ENCODE results near the gene TRERF1. TPM values are rescaled to one million over a fixed set of nuclear protein-coding genes. Genes with fewer than 3 reads are reported as not detected.

TRERF1 gene
- total and polyA plus RNA-seq, 2 of the 8 experiments (the other 6 are each of a cell fraction or from before 2014, with no cell fraction given) = 10.8 to 21.5 TPM

DNA sequence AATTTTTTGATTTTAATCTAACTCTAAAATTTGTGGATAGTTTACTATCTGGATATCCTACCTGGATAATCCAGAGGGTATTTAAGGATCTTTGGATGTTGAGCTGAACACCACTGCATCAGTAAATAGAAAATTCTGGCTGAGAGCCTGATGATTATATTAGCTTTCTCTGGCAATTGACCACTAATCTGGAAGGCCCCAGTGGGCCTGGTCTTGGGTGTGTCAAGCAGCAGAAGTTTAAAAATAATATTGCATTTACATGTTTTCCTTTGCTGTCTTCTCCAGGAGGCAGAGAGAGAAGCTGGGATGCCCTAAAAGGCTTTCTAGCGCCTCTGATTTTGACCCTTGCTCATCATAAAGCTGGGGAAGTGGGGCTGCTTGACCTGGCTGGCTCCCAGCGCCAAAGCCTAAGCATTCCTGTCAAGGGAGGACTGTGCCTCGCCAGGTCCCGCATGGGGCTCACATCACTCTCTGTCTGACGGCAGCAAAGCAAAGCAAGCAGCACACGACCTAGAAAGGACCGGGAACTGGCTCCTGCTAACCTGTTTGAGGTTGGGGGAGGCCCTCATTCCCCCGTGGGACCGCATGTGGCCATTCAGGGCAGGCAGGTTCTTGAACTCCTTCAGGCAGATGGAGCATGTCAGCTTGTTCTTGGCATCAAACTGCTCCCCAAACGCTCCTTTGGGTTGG lies 187.4 kb downstream of the TRERF1 start:
- H3K4me2 ChIP-seq (ENCODE audit: insufficient read depth in 1 of 2, low read depth in 2 of 2, low read length in 2 of 2) = no peak overlapping the region
- FAIRE-seq (no peak), DNase-seq (ENCODE audit: low read depth in 1 of 2, low spot score in 2 of 2) (no peak)
- H3K56ac ChIP-seq (replicated peaks; ENCODE audit: insufficient read length, low read depth, low read length) = no peak overlapping the region
- H4K91ac ChIP-seq (replicated peaks; ENCODE audit: insufficient read length, low read length) = no peak overlapping the region
- peaks cover 0 to 6% (median 4%) of the 10 kb centered on the region in 4 experiments; a peak in 5 of 7 replicates for H3K4me1 ChIP-seq (replicated peaks in 1 of 4; ENCODE audit: control insufficient read depth in 3 of 4, insufficient read depth in 4 of 4, low read length in 3 of 4)
- no peak overlapping the region; a peak in 1 of 7 replicates for H3K9ac ChIP-seq (replicated peaks in 1 of 4; ENCODE audit: extremely low read depth in 1 of 4, low read depth in 3 of 4, low read length in 3 of 4)
- H3K27ac ChIP-seq (ENCODE audit: low read depth, low read length) = no peak overlapping the region
- H3K79me2 ChIP-seq (ENCODE audit: control insufficient read depth in 1 of 2, insufficient read depth in 2 of 2, low read length in 2 of 2) = no peaks in the 10 kb centered on the region
- H2BK120ac ChIP-seq (replicated peaks; ENCODE audit: low read depth, low read length) = no peak overlapping the region
- peaks cover 2 to 13% (median 5%) of the 10 kb centered on the region in 4 experiments; a peak in 4 of 8 replicates for H3K36me3 ChIP-seq (ENCODE audit: control insufficient read depth in 2 of 4, insufficient read depth in 4 of 4, low read length in 3 of 4)
- H3K27me3 ChIP-seq (replicated peaks in 1 of 4; ENCODE audit: control insufficient read depth in 3 of 4, extremely low read depth in 1 of 4, insufficient read depth in 3 of 4, low read length in 3 of 4) = no peaks in the 10 kb centered on the region
- no peaks in the 10 kb centered on the region for H3K23me2 ChIP-seq (ENCODE audit: low read depth, low read length)
- H3K23ac ChIP-seq (ENCODE audit: insufficient read length) = no peak overlapping the region
- CTCF ChIA-PET (ENCODE audit: partially characterized antibody) = interaction anchor here (1.1 to 4.7 kb wide), 7 partner anchors 13 to 299 kb away, joined by 3 to 23 read pairs (median 4); partner anchors contain the start of gene UBR2
- H3K14ac ChIP-seq (ENCODE audit: insufficient read length) = no peak overlapping the region
- no peak overlapping the region for H3K4me3 ChIP-seq (ENCODE audit: extremely low read depth in 1 of 4, insufficient read depth in 2 of 4, low read depth in 3 of 4, low read length in 4 of 4)
- H4K20me1 ChIP-seq (replicated peaks in 1 of 2; ENCODE audit: control insufficient read depth in 1 of 2, insufficient read depth in 2 of 2, low read length in 2 of 2) = peaks cover 0 to 1% of the 10 kb centered on the region in 2 experiments
- POLR2A ChIA-PET (ENCODE audit: partially characterized antibody) = interaction anchor here (1.3 kb wide), 1 partner anchor 13 kb away, joined by 4 read pairs; no protein-coding TSS in a partner anchor
- no peak overlapping the region for H2AFZ ChIP-seq (ENCODE audit: low read length)
- H3K79me1 ChIP-seq (ENCODE audit: low read depth, low read length) = no peaks in the 10 kb centered on the region; the same call in 1 of the 2 replicates
- 85% methylated on average over 10 of the region's 10 CpGs; no CpG with 5 or more reads in 1 of the 2 experiments for WGBS, 2 experiments (ENCODE audit: extremely low coverage in 1 of 2, insufficient coverage in 1 of 2, insufficient read length in 1 of 2, insufficient replicate concordance in 2 of 2, low coverage in 1 of 2, low lambda C conversion rate in 2 of 2, missing lambda C conversion rate in 1 of 2)
- H3K4ac ChIP-seq (replicated peaks; ENCODE audit: insufficient read length, low read depth, low read length) = no peak overlapping the region
- H4K8ac ChIP-seq (ENCODE audit: extremely low read depth, insufficient read depth, low read length) = no peak overlapping the region
- no peak overlapping the region for H2AK5ac ChIP-seq (ENCODE audit: low read depth, low read length)
- H2BK15ac ChIP-seq (ENCODE audit: low read length) = no peak overlapping the region
- no peak overlapping the region for H3K18ac ChIP-seq (ENCODE audit: extremely low read depth, low read length)
- no peak overlapping the region for H2BK5ac ChIP-seq (ENCODE audit: low read depth, low read length)
- TF ChIP-seq, protein P1, sequence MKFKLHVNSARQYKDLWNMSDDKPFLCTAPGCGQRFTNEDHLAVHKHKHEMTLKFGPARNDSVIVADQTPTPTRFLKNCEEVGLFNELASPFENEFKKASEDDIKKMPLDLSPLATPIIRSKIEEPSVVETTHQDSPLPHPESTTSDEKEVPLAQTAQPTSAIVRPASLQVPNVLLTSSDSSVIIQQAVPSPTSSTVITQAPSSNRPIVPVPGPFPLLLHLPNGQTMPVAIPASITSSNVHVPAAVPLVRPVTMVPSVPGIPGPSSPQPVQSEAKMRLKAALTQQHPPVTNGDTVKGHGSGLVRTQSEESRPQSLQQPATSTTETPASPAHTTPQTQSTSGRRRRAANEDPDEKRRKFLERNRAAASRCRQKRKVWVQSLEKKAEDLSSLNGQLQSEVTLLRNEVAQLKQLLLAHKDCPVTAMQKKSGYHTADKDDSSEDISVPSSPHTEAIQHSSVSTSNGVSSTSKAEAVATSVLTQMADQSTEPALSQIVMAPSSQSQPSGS (IDR thresholded peaks at IDR 0.05; ENCODE audit: low read length) = no peak
- TF ChIP-seq RFX5 (IDR thresholded peaks at IDR 0.05; ENCODE audit: borderline replicate concordance, low read depth, low read length) (no peak), KDM5A (IDR thresholded peaks at IDR 0.05; ENCODE audit: low read length) (no peak), KDM1A (IDR thresholded peaks at IDR 0.05; ENCODE audit: borderline replicate concordance, low read length) (no peak), TEAD4 (IDR thresholded peaks at IDR 0.05; ENCODE audit: low read depth, low read length) (no peak), SP1 (IDR thresholded peaks at IDR 0.05; ENCODE audit: low read depth, low read length) (no peak)
- H2BK20ac ChIP-seq (ENCODE audit: low read length) = no peak overlapping the region
- H2BK12ac ChIP-seq (ENCODE audit: low read depth, low read length) = no peak overlapping the region
- no peaks in the 10 kb centered on the region for H3K9me3 ChIP-seq (ENCODE audit: insufficient read depth in 2 of 2, low read depth in 1 of 2, low read length in 1 of 2)
- no peak overlapping the region for H4K5ac ChIP-seq (ENCODE audit: insufficient read length, low read depth, low read length)

All from H1 (cell line).